HepG2 (cell line): ENCODE data around the gene POLA1. TPM values are rescaled to one million over a fixed set of nuclear protein-coding genes. Genes with fewer than 3 reads are reported as not detected.

ENCODE experiments used
- ATAC-seq: fragments of 200-7000 bp; cut with Tn5 transposase; 3 replicates; pipeline ENCODE4 v1.9.1; 2020; ENCODE audit warnings: mild to moderate bottlenecking, moderate library complexity
- BruUV-seq: library from RNA; stranded (reverse); fragments of 400-500 nt; replicated peaks from 2 replicates; lab custom pipeline; 2021; lab: Mats Ljungman, UMichigan
- CTCF ChIA-PET: fragments of 300-600 bp; formaldehyde crosslinking; extraction: SDS; loops from one replicate; lab custom pipeline; 2021; ENCODE audit warnings: low total read pairs, inconsistent platforms, low intra/inter-chr PET ratio; lab: Yijun Ruan, JAX
- POLR2A ChIA-PET: fragments of 350-600 bp; sonication (Branson Sonifier 250); formaldehyde crosslinking; loops from one replicate; lab custom pipeline; 2020; ENCODE audit warnings: antibody characterized with exemption, inconsistent platforms; lab: Yijun Ruan, JAX
- DNase-seq: peaks from one replicate; pipeline ENCODE4 v3.0.0-alpha.2; 2015; ENCODE audit warnings: low spot score
- FAIRE-seq: peaks from 3 replicates; lab custom pipeline; 2011; peaks lifted over from hg19 to GRCh38; lab: Jason Lieb, UNC
- H2AFZ ChIP-seq: one replicate; pipeline ENCODE4 v1.6.1; 2011; ENCODE audit warnings: low read length, inconsistent platforms
- H3K27ac ChIP-seq: fragments of 300-600 bp; 3 replicates; pipeline ENCODE4 v1.8.0; 2011; ENCODE audit warnings: mixed run types, mild to moderate bottlenecking, mixed read lengths, low read length, inconsistent platforms; ENCODE audit not compliant: insufficient read depth; ENCODE audit errors: extremely low read length
- H3K27me3 ChIP-seq, 2 experiments: fragments of 200-600 bp in 1 of 2; 2 replicates in 1 of 2; 3 replicates in 1 of 2; pipeline versions ENCODE4 v1.6.0 to v1.8.0; 2011; ENCODE audit warnings: low read length in 2 of 2, mild to moderate bottlenecking in 2 of 2, moderate library complexity in 2 of 2, inconsistent platforms in 1 of 2; ENCODE audit not compliant: insufficient read depth in 2 of 2, control insufficient read depth in 1 of 2
- H3K36me3 ChIP-seq, 2 experiments: fragments of 200-600 bp in 1 of 2; replicated peaks in 1 of 2; 2 replicates in 1 of 2; 3 replicates in 1 of 2; pipeline versions ENCODE4 v1.5.1 to v1.8.0; 2011; ENCODE audit warnings: low read length in 2 of 2, inconsistent platforms in 1 of 2; ENCODE audit not compliant: insufficient read depth in 2 of 2, control insufficient read depth in 1 of 2
- H3K4me1 ChIP-seq: 2 replicates; pipeline ENCODE4 v1.5.1; 2012; ENCODE audit warnings: low read length, inconsistent platforms; ENCODE audit not compliant: insufficient read depth
- H3K4me2 ChIP-seq: 2 replicates; pipeline ENCODE4 v1.6.0; 2011; ENCODE audit warnings: low read depth, low read length, inconsistent platforms
- H3K4me3 ChIP-seq, 3 experiments: fragments of 200-600 bp in 1 of 3; sonication (generic), shearing (Covaris generic) in 1 of 3; replicated peaks in 1 of 3; 2 replicates each; pipeline ENCODE4 v1.5.1; 2011 to 2016; ENCODE audit warnings: low read length in 3 of 3, inconsistent platforms in 2 of 3, low read depth in 2 of 3, mild to moderate bottlenecking in 2 of 3, control low read depth in 1 of 3, mixed read lengths in 1 of 3; ENCODE audit not compliant: insufficient read depth in 1 of 3
- H3K79me2 ChIP-seq: one replicate; pipeline ENCODE4 v1.6.1; 2011; ENCODE audit warnings: low read length, inconsistent platforms; ENCODE audit not compliant: insufficient read depth
- H3K9ac ChIP-seq: 2 replicates; pipeline ENCODE4 v1.6.0; 2011; ENCODE audit warnings: mild to moderate bottlenecking, low read depth, low read length, inconsistent platforms; ENCODE audit not compliant: insufficient read depth
- H3K9me3 ChIP-seq: 2 replicates; pipeline ENCODE4 v1.5.1; 2012; ENCODE audit warnings: mild to moderate bottlenecking, low read length
- H4K20me1 ChIP-seq: 2 replicates; pipeline ENCODE4 v1.6.0; 2011; ENCODE audit warnings: inconsistent platforms, mild to moderate bottlenecking, low read length, moderate library complexity; ENCODE audit not compliant: insufficient read depth
- ATF7 ChIP-seq, 2 experiments: fragments of 450-650 bp in 1 of 2; sonication (generic) in 1 of 2; formaldehyde crosslinking in 1 of 2; IDR thresholded peaks; 2 replicates each; pipeline versions ENCODE4 v1.4.0 to v1.6.1; 2016 to 2020; ENCODE audit warnings: antibody characterized with exemption in 1 of 2, mild to moderate bottlenecking in 1 of 2, missing genetic modification reagents in 1 of 2
- CHD4 ChIP-seq: fragments of 200-600 bp; sonication (generic); IDR thresholded peaks from 2 replicates; pipeline ENCODE4 v1.7.0; 2017; ENCODE audit warnings: mild to moderate bottlenecking, low read length, borderline replicate concordance
- EZH2 ChIP-seq: conservative IDR thresholded peaks from 2 replicates; pipeline ENCODE4 v1.6.1; 2012; ENCODE audit warnings: mild to moderate bottlenecking, low read depth, low read length, moderate library complexity
- KDM5A ChIP-seq: fragments of 200-600 bp; sonication (generic); IDR thresholded peaks from 2 replicates; pipeline ENCODE4 v1.7.0; 2018; ENCODE audit warnings: antibody characterized with exemption, mild to moderate bottlenecking, low read length, borderline replicate concordance
- MED8 ChIP-seq: sonication (generic); formaldehyde crosslinking; IDR thresholded peaks from 2 replicates; pipeline ENCODE4 v1.8.1; 2023; ENCODE audit warnings: mild to moderate bottlenecking, missing genetic modification reagents; ENCODE audit not compliant: insufficient replicate concordance
- NR2F2 ChIP-seq: IDR thresholded peaks from 2 replicates; pipeline ENCODE4 v1.6.1; 2012; ENCODE audit warnings: low read depth, inconsistent platforms, borderline replicate concordance
- PCBP1 ChIP-seq: fragments of 200-400 bp; formaldehyde crosslinking; IDR thresholded peaks from 2 replicates; pipeline ENCODE4 v1.6.1; 2017; ENCODE audit warnings: mild to moderate bottlenecking, low read depth, low read length, borderline replicate concordance
- RNF2 ChIP-seq: fragments of 450-650 bp; conservative IDR thresholded peaks from 2 replicates; pipeline ENCODE4 v1.6.1; 2016; ENCODE audit warnings: low read depth
- SKI ChIP-seq: fragments of 450-650 bp; IDR thresholded peaks from one replicate; pipeline ENCODE4 v1.6.1; 2018; ENCODE audit warnings: mild to moderate bottlenecking; ENCODE audit not compliant: partially characterized antibody
- ZFAT ChIP-seq: sonication (generic); formaldehyde crosslinking; conservative IDR thresholded peaks from 2 replicates; pipeline ENCODE4 v1.8.1; 2023; ENCODE audit warnings: missing genetic modification reagents, inconsistent platforms
- ZNF550 ChIP-seq: sonication (generic); formaldehyde crosslinking; IDR thresholded peaks from 2 replicates; pipeline ENCODE4 v1.4.0; 2020; ENCODE audit warnings: mild to moderate bottlenecking, missing genetic modification reagents, borderline replicate concordance
- ZNF619 ChIP-seq: sonication (generic); formaldehyde crosslinking; IDR thresholded peaks from 2 replicates; pipeline ENCODE4 v1.4.0; 2020; ENCODE audit warnings: mild to moderate bottlenecking, missing genetic modification reagents
- ZSCAN29 ChIP-seq: sonication (generic); formaldehyde crosslinking; conservative IDR thresholded peaks from 2 replicates; pipeline ENCODE4 v1.4.0; 2020; ENCODE audit warnings: mild to moderate bottlenecking, missing genetic modification reagents
- WGBS: methylation state at CpG from one replicate; pipeline ENCODE4 v1.1.6; 2017; ENCODE audit warnings: low lambda C conversion rate; 5-methylcytosine and 5-hydroxymethylcytosine counted together
- in situ Hi-C: cut with HindIII; loops from 2 replicates; pipeline ENCODE4 v1.10.0; 2017; ENCODE audit warnings: low pct_unique_long_range_greater_than_20kb; ENCODE audit not compliant: extremely low pct_ligation_motif_present
- intact Hi-C: fragments of 100-400 bp; cut with micrococcal nuclease; formaldehyde crosslinking; loops from one replicate; pipeline ENCODE4 v1.10.0; 2022; ENCODE audit not compliant: unreplicated experiment
- polyA plus RNA-seq, 8 experiments: library from polyadenylated mRNA; depleted of rRNA in 3 of 8; stranded (reverse) in 7 of 8; unstranded in 1 of 8; fragments of >200 nt; fragmentation: Illumina TruSeq in 4 of 8; extraction: Trizol in 4 of 8; gene quantifications; 2 replicates each; pipeline versions ENCODE4 v1.2.1 to v1.2.3, GENCODE V29; 2011 to 2016; ENCODE audit warnings: low read depth in 4 of 8, missing spikeins in 1 of 8, mixed read lengths in 1 of 8; ENCODE audit not compliant: insufficient read depth in 1 of 8
- total RNA-seq, 5 experiments: library from RNA; depleted of rRNA; stranded (reverse); fragments of >200 nt; fragmentation: Illumina TruSeq; extraction: Trizol; gene quantifications; 2 replicates each; pipeline ENCODE4 v1.2.3, GENCODE V29; 2016; ENCODE audit warnings: low read depth in 1 of 5
- TF ChIP-seq, protein P1 (sequence below): sonication (generic); formaldehyde crosslinking; IDR thresholded peaks from 2 replicates; pipeline ENCODE4 v1.4.0; 2020; ENCODE audit warnings: missing genetic modification reagents, borderline replicate concordance
- TF ChIP-seq, protein P2 (sequence below): IDR thresholded peaks from 2 replicates; pipeline ENCODE4 v1.4.0; 2020; ENCODE audit warnings: mild to moderate bottlenecking, missing genetic modification reagents

The POLA1 gene
- total and polyA plus RNA-seq, 2 of the 13 experiments (the other 11 are each of a cell fraction or from before 2014, with no cell fraction given), result 3.3 to 26.5 TPM

GRCh38 chrX:24774650-24775049 is 80.9 kb downstream of the POLA1 start:
- Histone ChIP-seq H3K4me2 (no peak overlapping the region), H3K36me3 (no peaks in the 10 kb centered on the region; a peak in 1 of 5 replicates), H3K79me2 (no peaks in the 10 kb centered on the region), H3K4me1 (peaks cover 13% of the 10 kb centered on the region), H3K27ac (no peak overlapping the region), H3K9ac (no peak overlapping the region), H2AFZ (no peak overlapping the region), H3K27me3 (no peaks in the 10 kb centered on the region), H3K4me3 (no peak overlapping the region), H3K9me3 (no peaks in the 10 kb centered on the region), H4K20me1 (no peaks in the 10 kb centered on the region)
- ChIA-PET POLR2A (no interaction called here), CTCF (no interaction called here)
- TF ChIP-seq KDM5A, result no peak
- no peak for TF ChIP-seq EZH2
- TF ChIP-seq, protein P1, sequence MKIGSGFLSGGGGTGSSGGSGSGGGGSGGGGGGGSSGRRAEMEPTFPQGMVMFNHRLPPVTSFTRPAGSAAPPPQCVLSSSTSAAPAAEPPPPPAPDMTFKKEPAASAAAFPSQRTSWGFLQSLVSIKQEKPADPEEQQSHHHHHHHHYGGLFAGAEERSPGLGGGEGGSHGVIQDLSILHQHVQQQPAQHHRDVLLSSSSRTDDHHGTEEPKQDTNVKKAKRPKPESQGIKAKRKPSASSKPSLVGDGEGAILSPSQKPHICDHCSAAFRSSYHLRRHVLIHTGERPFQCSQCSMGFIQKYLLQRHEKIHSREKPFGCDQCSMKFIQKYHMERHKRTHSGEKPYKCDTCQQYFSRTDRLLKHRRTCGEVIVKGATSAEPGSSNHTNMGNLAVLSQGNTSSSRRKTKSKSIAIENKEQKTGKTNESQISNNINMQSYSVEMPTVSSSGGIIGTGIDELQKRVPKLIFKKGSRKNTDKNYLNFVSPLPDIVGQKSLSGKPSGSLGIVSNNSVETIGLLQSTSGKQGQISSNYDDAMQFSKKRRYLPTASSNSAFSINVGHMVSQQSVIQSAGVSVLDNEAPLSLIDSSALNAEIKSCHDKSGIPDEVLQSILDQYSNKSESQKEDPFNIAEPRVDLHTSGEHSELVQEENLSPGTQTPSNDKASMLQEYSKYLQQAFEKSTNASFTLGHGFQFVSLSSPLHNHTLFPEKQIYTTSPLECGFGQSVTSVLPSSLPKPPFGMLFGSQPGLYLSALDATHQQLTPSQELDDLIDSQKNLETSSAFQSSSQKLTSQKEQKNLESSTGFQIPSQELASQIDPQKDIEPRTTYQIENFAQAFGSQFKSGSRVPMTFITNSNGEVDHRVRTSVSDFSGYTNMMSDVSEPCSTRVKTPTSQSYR, result no peak
- no peak for TF ChIP-seq PCBP1
- no peak for TF ChIP-seq ATF7 (IDR thresholded peaks at IDR 0.05)
- no peak for TF ChIP-seq ATF7 (CRISPR knock-in tag; IDR thresholded peaks at IDR 0.05)
- TF ChIP-seq ZNF619 (CRISPR knock-in tag), result no peak
- no peak for TF ChIP-seq ZFAT
- no peak for TF ChIP-seq ZSCAN29 (CRISPR knock-in tag)
- TF ChIP-seq MED8 (CRISPR knock-in tag), result no peak
- TF ChIP-seq ZNF550 (CRISPR knock-in tag), result no peak
- TF ChIP-seq CHD4, result no peak
- TF ChIP-seq RNF2, result no peak
- TF ChIP-seq, protein P2, sequence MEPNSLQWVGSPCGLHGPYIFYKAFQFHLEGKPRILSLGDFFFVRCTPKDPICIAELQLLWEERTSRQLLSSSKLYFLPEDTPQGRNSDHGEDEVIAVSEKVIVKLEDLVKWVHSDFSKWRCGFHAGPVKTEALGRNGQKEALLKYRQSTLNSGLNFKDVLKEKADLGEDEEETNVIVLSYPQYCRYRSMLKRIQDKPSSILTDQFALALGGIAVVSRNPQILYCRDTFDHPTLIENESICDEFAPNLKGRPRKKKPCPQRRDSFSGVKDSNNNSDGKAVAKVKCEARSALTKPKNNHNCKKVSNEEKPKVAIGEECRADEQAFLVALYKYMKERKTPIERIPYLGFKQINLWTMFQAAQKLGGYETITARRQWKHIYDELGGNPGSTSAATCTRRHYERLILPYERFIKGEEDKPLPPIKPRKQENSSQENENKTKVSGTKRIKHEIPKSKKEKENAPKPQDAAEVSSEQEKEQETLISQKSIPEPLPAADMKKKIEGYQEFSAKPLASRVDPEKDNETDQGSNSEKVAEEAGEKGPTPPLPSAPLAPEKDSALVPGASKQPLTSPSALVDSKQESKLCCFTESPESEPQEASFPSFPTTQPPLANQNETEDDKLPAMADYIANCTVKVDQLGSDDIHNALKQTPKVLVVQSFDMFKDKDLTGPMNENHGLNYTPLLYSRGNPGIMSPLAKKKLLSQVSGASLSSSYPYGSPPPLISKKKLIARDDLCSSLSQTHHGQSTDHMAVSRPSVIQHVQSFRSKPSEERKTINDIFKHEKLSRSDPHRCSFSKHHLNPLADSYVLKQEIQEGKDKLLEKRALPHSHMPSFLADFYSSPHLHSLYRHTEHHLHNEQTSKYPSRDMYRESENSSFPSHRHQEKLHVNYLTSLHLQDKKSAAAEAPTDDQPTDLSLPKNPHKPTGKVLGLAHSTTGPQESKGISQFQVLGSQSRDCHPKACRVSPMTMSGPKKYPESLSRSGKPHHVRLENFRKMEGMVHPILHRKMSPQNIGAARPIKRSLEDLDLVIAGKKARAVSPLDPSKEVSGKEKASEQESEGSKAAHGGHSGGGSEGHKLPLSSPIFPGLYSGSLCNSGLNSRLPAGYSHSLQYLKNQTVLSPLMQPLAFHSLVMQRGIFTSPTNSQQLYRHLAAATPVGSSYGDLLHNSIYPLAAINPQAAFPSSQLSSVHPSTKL, result no peak
- TF ChIP-seq NR2F2, result no peak
- TF ChIP-seq SKI, result no peak
- FAIRE-seq, result peak; percentile 34
- intact Hi-C loops, result no loop called here
- DNase-seq, result no peak
- no peak for ATAC-seq
- BruUV-seq, result no TSS peak
- 100% methylated on average over 2 of the region's 2 CpGs for WGBS
- in situ Hi-C loops, result no loop called here
